GM23338 (cell line): ENCODE measurements around the gene IMPDH1. TPM values are rescaled to one million over a fixed set of nuclear protein-coding genes. Genes with fewer than 3 reads are reported as not detected.
A peak's percentile ranks its signal among the peaks of the same experiment; 100 is the strongest.

ENCODE experiments used
- ATAC-seq: fragments of 200-7000 bp; cut with Tn5 transposase; 3 replicates; pipeline ENCODE4 v1.9.1; 2020
- DNase-seq: peaks from one replicate; pipeline ENCODE4 v3.0.0-alpha.2; 2015; ENCODE audit warnings: low spot score
- H2AFZ ChIP-seq: fragments of 200-600 bp; sonication (generic); 2 replicates; pipeline ENCODE4 v1.8.0; 2016; ENCODE audit warnings: antibody characterized with exemption, mild to moderate bottlenecking, moderate library complexity
- H3F3A ChIP-seq: fragments of 200-600 bp; sonication (generic); replicated peaks from 2 replicates; pipeline ENCODE4 v1.8.0; 2017; ENCODE audit warnings: antibody characterized with exemption, mixed run types, low read depth
- H3K27ac ChIP-seq: fragments of 200-600 bp; sonication (generic); 2 replicates; pipeline ENCODE4 v1.6.1; 2016; ENCODE audit warnings: low read depth
- H3K27me3 ChIP-seq: fragments of 200-600 bp; sonication (generic); 2 replicates; pipeline ENCODE4 v1.8.0; 2016; ENCODE audit warnings: mild to moderate bottlenecking, mixed run types, moderate library complexity; ENCODE audit not compliant: insufficient read depth
- H3K36me3 ChIP-seq: fragments of 200-600 bp; sonication (generic); 2 replicates; pipeline ENCODE4 v1.8.0; 2016; ENCODE audit warnings: mild to moderate bottlenecking; ENCODE audit not compliant: insufficient read depth
- H3K4me1 ChIP-seq: fragments of 200-600 bp; sonication (generic); 2 replicates; pipeline ENCODE4 v1.8.0; 2016; ENCODE audit warnings: mild to moderate bottlenecking, moderate library complexity; ENCODE audit not compliant: insufficient read depth
- H3K4me2 ChIP-seq: fragments of 200-600 bp; sonication (generic); 2 replicates; pipeline ENCODE4 v1.7.1; 2017; ENCODE audit warnings: mixed run types
- H3K4me3 ChIP-seq: fragments of 200-600 bp; sonication (generic); 2 replicates; pipeline ENCODE4 v1.6.1; 2016; ENCODE audit warnings: mixed run types
- H3K79me2 ChIP-seq: fragments of 200-600 bp; sonication (generic); replicated peaks from 2 replicates; pipeline ENCODE4 v1.8.0; 2017; ENCODE audit warnings: mild to moderate bottlenecking; ENCODE audit not compliant: insufficient read depth
- H3K9me2 ChIP-seq: fragments of 200-600 bp; sonication (generic); 2 replicates; pipeline ENCODE4 v1.8.0; 2017; ENCODE audit not compliant: insufficient read depth
- H4K20me1 ChIP-seq: fragments of 200-600 bp; sonication (generic); replicated peaks from 2 replicates; pipeline ENCODE4 v1.8.0; 2017; ENCODE audit warnings: mild to moderate bottlenecking; ENCODE audit not compliant: insufficient read depth
- H3K27ac Mint-ChIP-seq: 2 replicates; pipeline ENCODE4 v1.8.0; 2020; ENCODE audit warnings: inconsistent platforms, mild to moderate bottlenecking, moderate library complexity, mixed read lengths
- H3K27me3 Mint-ChIP-seq: 3 replicates; pipeline ENCODE4 v1.8.0; 2022; ENCODE audit warnings: low read depth, mild to moderate bottlenecking, moderate library complexity, mixed read lengths, inconsistent platforms; ENCODE audit not compliant: insufficient read depth, poor library complexity
- H3K36me3 Mint-ChIP-seq: 3 replicates; pipeline ENCODE4 v1.8.0; 2021; ENCODE audit warnings: low read depth, mild to moderate bottlenecking, inconsistent platforms, moderate library complexity, mixed read lengths
- H3K4me1 Mint-ChIP-seq: 3 replicates; pipeline ENCODE4 v1.8.0; 2020; ENCODE audit warnings: mild to moderate bottlenecking, inconsistent platforms, mixed read lengths
- H3K4me3 Mint-ChIP-seq: 3 replicates; pipeline ENCODE4 v1.8.0; 2021; ENCODE audit warnings: moderate library complexity, mild to moderate bottlenecking, inconsistent platforms, mixed read lengths
- H3K9me3 Mint-ChIP-seq: 3 replicates; pipeline ENCODE4 v1.8.0; 2020; ENCODE audit warnings: moderate library complexity, mild to moderate bottlenecking, inconsistent platforms, mixed read lengths
- CREB1 ChIP-seq: fragments of 250-450 bp; sonication (Bioruptor Pico); IDR thresholded peaks from 2 replicates; pipeline ENCODE4 v1.5.0; 2020; ENCODE audit warnings: low read depth, mild to moderate bottlenecking, moderate library complexity
- CTCF ChIP-seq, 2 experiments: fragments of 200-600 bp in 1 of 2; sonication (generic) in 1 of 2; conservative IDR thresholded peaks; 2 replicates each; pipeline versions ENCODE4 v1.5.1 to v1.6.1; 2016 to 2017; ENCODE audit warnings: antibody characterized with exemption in 2 of 2, low read depth in 2 of 2, mild to moderate bottlenecking in 2 of 2, moderate library complexity in 1 of 2
- ETS1 ChIP-seq: IDR thresholded peaks from 2 replicates; pipeline ENCODE4 v1.6.1; 2016; ENCODE audit warnings: antibody characterized with exemption
- EZH2 ChIP-seq: fragments of 200-600 bp; sonication (generic); IDR thresholded peaks from one replicate; pipeline ENCODE4 v1.8.0; 2017; ENCODE audit warnings: antibody characterized with exemption, mild to moderate bottlenecking, low read depth; ENCODE audit not compliant: unreplicated experiment
- EZH2phosphoT487 ChIP-seq: fragments of 200-600 bp; sonication (generic); IDR thresholded peaks from one replicate; pipeline ENCODE4 v1.8.1; 2018; ENCODE audit warnings: antibody characterized with exemption; ENCODE audit not compliant: unreplicated experiment
- JUNB ChIP-seq: IDR thresholded peaks from one replicate; pipeline ENCODE4 v1.6.1; 2016; ENCODE audit warnings: antibody characterized with exemption; ENCODE audit not compliant: unreplicated experiment
- POLR2AphosphoS5 ChIP-seq: IDR thresholded peaks from 2 replicates; pipeline ENCODE4 v1.6.1; 2016; ENCODE audit warnings: antibody characterized with exemption, low read depth
- REST ChIP-seq: IDR thresholded peaks from one replicate; pipeline ENCODE4 v1.6.1; 2018; ENCODE audit warnings: antibody characterized with exemption; ENCODE audit not compliant: unreplicated experiment
- STAT1 ChIP-seq: IDR thresholded peaks from one replicate; pipeline ENCODE4 v1.6.1; 2016; ENCODE audit warnings: antibody characterized with exemption; ENCODE audit not compliant: unreplicated experiment
- ZNF114 ChIP-seq: fragments of 250-450 bp; sonication (Bioruptor Pico); IDR thresholded peaks from 2 replicates; pipeline ENCODE4 v1.5.0; 2020; ENCODE audit warnings: mild to moderate bottlenecking, moderate library complexity
- ZNF331 ChIP-seq: fragments of 250-450 bp; sonication (Bioruptor Pico); IDR thresholded peaks from 2 replicates; pipeline ENCODE4 v1.5.0; 2020; ENCODE audit warnings: low read depth, mild to moderate bottlenecking, moderate library complexity
- ZNF462 ChIP-seq: fragments of 250-450 bp; sonication (Bioruptor Pico); IDR thresholded peaks from 2 replicates; pipeline ENCODE4 v1.5.0; 2020; ENCODE audit warnings: mild to moderate bottlenecking, moderate library complexity
- polyA plus RNA-seq: library from polyadenylated mRNA; unstranded; fragments of >200 nt; fragmentation: Nextera tagmentation; extraction: Ambion mirVana; gene quantifications from 2 replicates; pipeline ENCODE4 v1.2.1, GENCODE V29; 2016
- total RNA-seq: library from RNA; depleted of rRNA; stranded (reverse); fragments of >200 nt; shearing (Covaris generic); gene quantifications from 2 replicates; pipeline ENCODE4 v1.2.3, GENCODE V29; 2014

The IMPDH1 gene
- total and polyA plus RNA-seq, 2 experiments from 2014 or later, result 16.4 to 48.3 TPM

- DNase-seq, result no peak
- Histone ChIP-seq H3K79me2 (no peaks in the 10 kb centered on the region), H2AFZ (0 out of 2 replicates have a peak overlapping the region, but pooled peaks have one; percentile 56), H3K4me1 (peaks cover 4% of the 10 kb centered on the region; the same call in 1 of the 2 replicates), H3K36me3 (no peaks in the 10 kb centered on the region), H4K20me1 (no peaks in the 10 kb centered on the region; the same call in 1 of the 2 replicates), H3K9me2 (no peaks in the 10 kb centered on the region), H3K27me3 (peaks cover 19% of the 10 kb centered on the region; the same call in 1 of the 2 replicates), H3K27ac (no peak overlapping the region), H3K4me2 (no peak overlapping the region), H3K4me3 (no peak overlapping the region), H3F3A (no peaks in the 10 kb centered on the region)
- peak; percentile 59 for ATAC-seq
- TF ChIP-seq ETS1 (no peak), CTCF (conservative IDR thresholded peaks at IDR 0.05; ENCODE audit: low read depth in 2 of 2) (no peak), ZNF331 (CRISPR knock-in tag) (no peak), EZH2phosphoT487 (no peak), ZNF114 (CRISPR knock-in tag) (no peak), EZH2 (no peak), JUNB (no peak), CREB1 (CRISPR knock-in tag) (no peak), POLR2AphosphoS5 (no peak), ZNF462 (CRISPR knock-in tag) (no peak), STAT1 (no peak), REST (no peak)
- H3K27ac Mint-ChIP-seq, result no peak overlapping the region
- no peak overlapping the region for H3K4me3 Mint-ChIP-seq
- H3K27me3 Mint-ChIP-seq, result peaks cover 24% of the 10 kb centered on the region
- no peaks in the 10 kb centered on the region; the same call in 2 of the 3 replicates for H3K9me3 Mint-ChIP-seq
- peaks cover 21% of the 10 kb centered on the region for H3K4me1 Mint-ChIP-seq
- no peaks in the 10 kb centered on the region; the same call in 2 of the 3 replicates for H3K36me3 Mint-ChIP-seq
These were observed 20.0 kb downstream of the IMPDH1 start for GRCh38 chr7:128389618-128390329.
